Activated CD8-positive, alpha-beta memory T cell treated with anti-CD3 and anti-CD28 coated beads, Interleukin-2, amount 10 ng/mL, durations not matched to agents 7 days and 5 days (primary cell): ENCODE measurements around the gene AUH. TPM values are rescaled to one million over a fixed set of nuclear protein-coding genes. Genes with fewer than 3 reads are reported as not detected.
"Not testable (repeated sequence)": the region's sequence is repeated elsewhere in the genome, so short reads cannot be mapped to it uniquely, and the experiment has no call there.

Experiments used
- ATAC-seq: fragments of 150-1000 bp; cut with Tn5 transposase; one replicate; pipeline ENCODE4 v1.10.0; 2021; ENCODE audit warnings: moderate library complexity
- CTCF ChIA-PET: fragments of 350-600 bp; sonication (Branson Sonifier 250); formaldehyde crosslinking; loops from one replicate; lab custom pipeline; 2021; ENCODE audit warnings: antibody characterized with exemption; lab: Charles Lee
- DNase-seq: peaks from one replicate; pipeline ENCODE4 v3.0.0-alpha.2; 2020
- H3K27ac Mint-ChIP-seq: one replicate; pipeline ENCODE4 v1.8.0; 2021; ENCODE audit warnings: mild to moderate bottlenecking, mixed read lengths
- H3K27me3 Mint-ChIP-seq: one replicate; pipeline ENCODE4 v1.8.0; 2021; ENCODE audit warnings: mixed read lengths
- H3K36me3 Mint-ChIP-seq: one replicate; pipeline ENCODE4 v1.8.0; 2021; ENCODE audit warnings: mild to moderate bottlenecking, mixed read lengths
- H3K4me1 Mint-ChIP-seq: one replicate; pipeline ENCODE4 v1.8.0; 2021; ENCODE audit warnings: mixed read lengths
- H3K4me3 Mint-ChIP-seq: one replicate; pipeline ENCODE4 v1.8.0; 2021; ENCODE audit warnings: mild to moderate bottlenecking, moderate library complexity, mixed read lengths
- H3K9me3 Mint-ChIP-seq: one replicate; pipeline ENCODE4 v1.8.0; 2022; ENCODE audit warnings: low read depth, mixed read lengths
- total RNA-seq, 2 experiments: library from RNA; stranded (reverse); gene quantifications; one replicate each; pipeline ENCODE4 v1.2.3, GENCODE V29; 2021

AUH gene
- total RNA-seq, 2 experiments from 2014 or later, result 33.5 to 36.1 TPM

DNA sequence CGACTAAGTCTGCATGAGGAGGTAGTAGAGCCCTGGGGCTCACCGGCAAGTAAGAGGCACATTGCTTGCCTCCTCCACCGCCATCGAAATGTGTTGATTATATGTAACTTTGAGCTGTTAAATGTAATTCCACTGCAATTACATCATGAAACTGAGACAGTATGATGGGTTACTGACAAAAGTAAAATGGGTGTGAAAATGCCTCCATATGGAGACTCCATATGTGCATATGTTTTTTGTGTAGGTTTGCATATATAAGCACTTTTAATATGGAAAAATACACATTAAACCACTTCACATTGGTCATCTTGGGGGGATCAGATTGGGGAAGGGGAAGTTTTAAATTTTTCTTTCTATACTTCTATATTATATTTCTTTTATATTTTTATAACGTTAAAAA is 32.1 kb upstream of the AUH start:
- Mint-ChIP-seq H3K27ac (no peak overlapping the region), H3K36me3 (peaks cover 3% of the 10 kb centered on the region), H3K4me3 (no peak overlapping the region), H3K4me1 (peaks cover 26% of the 10 kb centered on the region), H3K27me3 (no peaks in the 10 kb centered on the region), H3K9me3 (no peaks in the 10 kb centered on the region)
- no peak for DNase-seq
- ATAC-seq, result no peak
- CTCF ChIA-PET, result interaction anchor here (0.6 kb wide), 1 partner anchor 8 kb away, joined by 4 read pairs; no protein-coding TSS in a partner anchor

DNA sequence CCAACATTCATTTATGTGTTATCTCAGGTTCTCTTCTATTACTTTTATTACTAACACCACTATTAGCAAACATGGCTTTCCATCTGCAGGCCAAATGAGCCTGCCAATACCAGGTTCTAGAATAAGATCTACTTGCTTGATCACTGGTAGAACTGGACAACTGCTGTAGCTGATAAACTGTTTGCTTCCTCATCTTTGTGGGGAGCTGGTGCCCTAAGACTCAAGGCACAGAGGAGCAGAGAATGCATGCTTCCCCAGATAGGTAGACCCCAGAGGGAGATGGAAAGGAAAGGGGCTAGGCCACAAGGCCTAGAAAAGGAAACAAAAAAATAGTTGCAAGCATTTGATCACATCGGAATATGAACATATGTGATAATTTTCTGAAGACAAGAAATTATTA is 30.7 kb upstream of the AUH start:
- CTCF ChIA-PET, result interaction anchor here (0.9 kb wide), 1 partner anchor 139 kb away, joined by 3 read pairs; no protein-coding TSS in a partner anchor
- peaks cover 26% of the 10 kb centered on the region for H3K4me1 Mint-ChIP-seq
- H3K36me3 Mint-ChIP-seq, result peaks cover 6% of the 10 kb centered on the region
- H3K4me3 Mint-ChIP-seq, result no peak overlapping the region
- no peaks in the 10 kb centered on the region for H3K27me3 Mint-ChIP-seq
- DNase-seq, result no peak
- ATAC-seq, result no peak
- no peak overlapping the region for H3K27ac Mint-ChIP-seq
- no peaks in the 10 kb centered on the region for H3K9me3 Mint-ChIP-seq

DNA sequence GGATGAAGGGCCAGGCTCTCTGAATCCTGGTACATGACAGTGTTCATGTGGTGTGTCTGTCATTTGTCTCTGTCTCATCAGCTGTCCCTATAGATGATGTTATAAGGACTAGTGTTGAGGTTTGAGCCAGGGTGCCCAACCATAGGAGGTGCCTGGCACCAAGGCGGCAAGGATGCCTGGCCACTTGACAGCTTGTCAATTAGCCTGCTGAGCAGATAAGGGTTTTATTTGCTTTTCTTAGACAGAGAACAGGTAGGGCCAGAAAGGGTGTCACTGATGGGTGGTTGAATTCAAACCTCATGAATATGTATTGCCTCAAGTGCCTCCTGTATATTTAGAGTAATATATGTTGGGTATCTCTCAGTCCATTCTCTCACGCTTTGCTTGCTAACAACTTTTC is 30.1 kb upstream of the AUH start:
- peaks cover 6% of the 10 kb centered on the region for H3K36me3 Mint-ChIP-seq
- no peak overlapping the region for H3K27ac Mint-ChIP-seq
- peaks cover 23% of the 10 kb centered on the region for H3K4me1 Mint-ChIP-seq
- H3K9me3 Mint-ChIP-seq, result no peaks in the 10 kb centered on the region
- no peaks in the 10 kb centered on the region for H3K27me3 Mint-ChIP-seq
- H3K4me3 Mint-ChIP-seq, result no peak overlapping the region
- CTCF ChIA-PET, result no interaction called here
- ATAC-seq (no peak), DNase-seq (no peak)

DNA sequence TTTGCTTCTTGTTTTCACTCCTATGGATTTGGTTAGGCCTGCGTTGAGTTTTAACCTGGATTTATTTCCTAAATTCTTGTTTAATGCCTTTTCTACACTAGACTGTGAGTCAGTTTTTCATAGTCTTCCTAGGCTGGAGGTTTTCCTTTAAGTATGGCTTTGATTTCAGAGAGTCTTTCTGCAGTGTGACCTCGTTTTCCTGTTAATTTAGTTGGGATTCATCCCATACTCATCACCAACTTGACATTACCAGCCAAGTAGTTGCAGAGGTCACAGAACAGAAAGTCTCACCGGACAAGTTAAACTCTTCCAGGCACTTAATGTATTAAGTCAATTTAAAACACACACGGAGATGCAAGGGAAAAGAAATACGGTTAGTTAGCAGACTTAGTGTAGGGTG is 29.7 kb upstream of the AUH start:
- no peak overlapping the region for H3K27ac Mint-ChIP-seq
- no peak for ATAC-seq
- CTCF ChIA-PET, result no interaction called here
- no peaks in the 10 kb centered on the region for H3K27me3 Mint-ChIP-seq
- no peak for DNase-seq
- peaks cover 8% of the 10 kb centered on the region for H3K36me3 Mint-ChIP-seq
- peaks cover 1% of the 10 kb centered on the region for H3K9me3 Mint-ChIP-seq
- H3K4me1 Mint-ChIP-seq, result peaks cover 21% of the 10 kb centered on the region
- H3K4me3 Mint-ChIP-seq, result no peak overlapping the region

DNA sequence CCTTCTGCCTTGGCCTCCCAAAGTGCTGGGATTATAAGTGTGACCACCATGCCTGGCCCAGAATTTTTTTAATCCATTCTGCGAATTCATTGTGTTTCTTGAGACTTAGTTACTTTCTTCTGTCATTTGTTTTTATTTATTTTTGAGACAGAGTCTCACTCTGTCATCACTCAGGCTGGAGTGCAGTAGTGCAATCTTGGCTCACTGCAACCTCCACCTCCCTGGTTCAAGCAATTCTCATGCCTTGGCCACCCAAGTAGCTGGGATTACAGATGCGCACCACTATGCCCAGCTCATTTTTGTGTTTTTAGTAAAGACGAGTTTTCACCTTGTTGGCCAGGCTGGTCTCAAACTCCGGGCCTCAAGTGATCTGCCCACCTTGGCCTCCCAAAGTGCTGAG is 28.0 kb upstream of the AUH start:
- H3K4me3 Mint-ChIP-seq, H3K27ac Mint-ChIP-seq, ATAC-seq, DNase-seq, H3K27me3 Mint-ChIP-seq, H3K9me3 Mint-ChIP-seq, H3K4me1 Mint-ChIP-seq: not testable (repeated sequence)
- CTCF ChIA-PET, result interaction anchor here (2.1 kb wide), 1 partner anchor 352 kb away, joined by 5 read pairs; no protein-coding TSS in a partner anchor
- peaks cover 11% of the 10 kb centered on the region for H3K36me3 Mint-ChIP-seq

DNA sequence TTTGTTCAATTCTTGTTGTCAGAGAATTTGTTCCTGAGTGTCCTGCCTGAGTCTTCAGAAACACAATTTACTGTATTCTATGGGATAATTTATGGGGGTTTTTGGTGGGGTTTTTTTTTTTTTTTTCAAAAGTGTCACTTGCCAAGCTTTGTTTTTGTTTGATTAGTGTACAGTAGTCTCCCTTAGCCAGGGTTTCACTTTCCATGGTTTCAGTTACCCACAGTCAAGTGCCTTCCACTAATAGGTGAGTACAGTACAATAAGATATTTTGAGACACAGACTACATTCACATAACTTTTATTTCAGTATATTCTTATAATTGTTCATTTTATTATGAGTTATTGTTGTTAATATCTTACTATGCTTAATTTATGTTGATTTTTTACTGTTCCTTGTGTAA is 25.0 kb upstream of the AUH start:
- CTCF ChIA-PET, result no interaction called here
- Mint-ChIP-seq H3K27ac (no peak overlapping the region), H3K36me3 (peaks cover 12% of the 10 kb centered on the region)

DNA sequence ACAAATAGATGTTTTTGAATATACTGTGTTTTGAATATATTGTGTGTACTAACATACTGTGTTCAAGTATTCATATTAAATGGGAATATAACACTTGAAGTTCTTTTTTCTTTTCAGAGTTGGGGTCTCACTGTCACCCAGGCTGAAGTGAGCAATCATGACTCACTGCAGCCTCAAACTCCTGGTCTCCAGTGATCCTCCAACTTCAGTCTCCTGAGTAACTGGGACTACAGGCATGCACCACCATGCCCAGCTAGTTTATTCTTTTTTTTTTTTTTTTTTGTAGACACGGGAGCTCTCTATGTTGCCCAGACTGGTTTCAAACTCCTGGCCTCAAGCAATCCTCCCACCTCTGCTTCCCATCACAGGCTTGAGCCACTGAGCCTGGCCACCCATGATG is 23.2 kb upstream of the AUH start:
- CTCF ChIA-PET, result interaction anchor here (0.7 kb wide), 1 partner anchor 105 kb away, joined by 3 read pairs; no protein-coding TSS in a partner anchor
- Mint-ChIP-seq H3K36me3 (peaks cover 13% of the 10 kb centered on the region), H3K27ac (no peak overlapping the region), H3K9me3 (peaks cover 7% of the 10 kb centered on the region), H3K4me3 (no peak overlapping the region), H3K27me3 (peaks cover 19% of the 10 kb centered on the region), H3K4me1 (peaks cover 2% of the 10 kb centered on the region)
- ATAC-seq (no peak), DNase-seq (no peak)

More for the DNA sequence above, 25.0 kb upstream of the AUH start:
- Mint-ChIP-seq H3K9me3 (peaks cover 5% of the 10 kb centered on the region), H3K27me3 (peaks cover 10% of the 10 kb centered on the region), H3K4me3 (no peak overlapping the region), H3K4me1 (peaks cover 2% of the 10 kb centered on the region)
- ATAC-seq (no peak), DNase-seq (no peak)

DNA sequence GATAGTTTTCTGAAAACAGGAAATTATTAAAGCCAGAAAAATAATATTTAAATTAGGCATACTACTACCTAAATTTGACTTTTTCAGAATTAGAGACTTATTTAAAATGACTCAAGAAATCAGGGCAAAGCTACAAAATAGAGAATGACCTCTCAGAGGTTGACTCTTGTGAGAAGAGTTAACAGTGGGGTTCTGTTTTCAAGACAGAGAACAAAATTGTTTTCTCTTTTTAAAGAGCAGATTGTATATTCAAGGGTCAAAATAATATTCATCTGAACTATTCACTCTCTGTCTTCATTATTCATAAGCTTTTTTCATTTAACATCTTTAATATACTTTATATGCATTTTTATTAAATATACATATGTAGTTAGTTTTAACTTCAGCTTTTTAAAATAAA is 21.9 kb upstream of the AUH start:
- Mint-ChIP-seq H3K9me3 (peaks cover 7% of the 10 kb centered on the region), H3K27me3 (peaks cover 22% of the 10 kb centered on the region), H3K27ac (no peak overlapping the region), H3K4me1 (peaks cover 4% of the 10 kb centered on the region), H3K36me3 (peaks cover 15% of the 10 kb centered on the region), H3K4me3 (no peak overlapping the region)
- no peak for DNase-seq
- CTCF ChIA-PET, result interaction anchor here (1.1 kb wide), 1 partner anchor 15 kb away, joined by 3 read pairs; no protein-coding TSS in a partner anchor
- no peak for ATAC-seq

DNA sequence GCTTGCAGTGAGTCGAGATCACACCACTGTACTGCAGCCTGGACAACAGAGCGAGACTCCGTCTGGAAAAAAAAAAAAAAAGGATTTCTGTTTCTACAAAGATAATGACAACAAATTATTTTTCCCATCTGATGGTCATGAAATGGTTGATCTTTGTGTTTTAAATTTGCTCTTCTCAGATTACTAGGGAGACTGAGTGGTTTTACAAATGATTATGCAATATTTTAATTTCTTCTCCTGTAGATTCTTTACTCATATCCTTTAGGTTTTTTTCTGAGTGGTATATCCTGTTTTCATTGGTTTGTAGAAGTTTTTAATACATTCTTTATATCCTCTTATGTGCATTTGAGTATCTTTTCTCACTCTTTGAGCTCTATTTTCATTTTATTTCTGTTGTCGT is 20.6 kb upstream of the AUH start:
- Mint-ChIP-seq H3K36me3 (peaks cover 17% of the 10 kb centered on the region), H3K27ac (no peak overlapping the region), H3K4me3 (no peak overlapping the region), H3K27me3 (peaks cover 22% of the 10 kb centered on the region), H3K9me3 (peaks cover 7% of the 10 kb centered on the region), H3K4me1 (peaks cover 9% of the 10 kb centered on the region)
- CTCF ChIA-PET, result no interaction called here
- no peak for DNase-seq
- no peak for ATAC-seq

DNA sequence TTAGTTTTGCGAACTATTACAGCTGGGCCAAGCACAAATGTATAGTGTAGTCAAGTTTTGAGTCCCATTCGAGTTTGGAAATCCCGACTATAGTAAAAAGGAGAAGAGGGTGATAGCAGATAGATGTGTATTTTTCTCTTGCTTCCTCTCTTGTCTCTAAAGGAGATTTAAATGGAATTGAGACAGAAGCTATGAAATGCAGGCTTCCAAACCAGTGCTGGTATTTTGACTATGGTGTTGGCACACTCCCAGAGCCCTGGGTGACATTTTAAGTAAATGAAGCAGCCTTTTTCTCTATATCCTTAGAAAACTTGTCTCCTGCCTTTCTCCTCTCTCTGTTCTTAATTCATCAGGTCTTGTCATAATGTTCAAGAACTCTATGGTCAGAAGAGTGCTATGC is 17.7 kb upstream of the AUH start:
- H3K4me1 Mint-ChIP-seq, result peaks cover 26% of the 10 kb centered on the region
- CTCF ChIA-PET, result no interaction called here

DNA sequence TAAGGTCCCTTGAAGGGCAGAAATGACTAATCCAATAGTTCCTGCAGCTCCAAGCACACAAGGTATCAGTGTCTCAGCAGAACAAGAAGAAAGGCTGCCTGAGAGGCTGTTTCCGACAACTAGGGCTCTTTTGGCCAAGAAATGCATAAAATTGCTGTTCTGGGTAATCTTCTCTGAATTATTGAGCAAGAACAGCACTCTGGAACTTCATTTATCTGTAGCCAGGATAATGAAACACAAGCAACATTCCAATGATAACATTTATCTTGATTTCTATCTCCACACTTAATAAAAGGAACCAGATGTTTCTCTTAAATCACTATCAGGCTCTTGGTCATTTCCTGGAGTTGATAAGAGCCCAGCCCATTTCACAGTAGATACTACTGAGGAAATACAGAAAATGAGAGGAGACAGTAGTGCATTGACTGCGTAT is 17.0 kb upstream of the AUH start:
- peaks cover 18% of the 10 kb centered on the region for H3K36me3 Mint-ChIP-seq
- H3K27ac Mint-ChIP-seq, result no peak overlapping the region
- H3K27me3 Mint-ChIP-seq, result peaks cover 22% of the 10 kb centered on the region
- H3K9me3 Mint-ChIP-seq, result peaks cover 3% of the 10 kb centered on the region
- CTCF ChIA-PET, result interaction anchor here (0.7 to 1.0 kb wide), 2 partner anchors 27 to 33 kb away, joined by 3 read pairs; no protein-coding TSS in a partner anchor
- DNase-seq (no peak), ATAC-seq (no peak)
- peaks cover 26% of the 10 kb centered on the region for H3K4me1 Mint-ChIP-seq
- no peak overlapping the region for H3K4me3 Mint-ChIP-seq

More for the DNA sequence above, 17.7 kb upstream of the AUH start:
- Mint-ChIP-seq H3K27me3 (peaks cover 22% of the 10 kb centered on the region), H3K9me3 (peaks cover 3% of the 10 kb centered on the region), H3K27ac (no peak overlapping the region), H3K36me3 (peaks cover 18% of the 10 kb centered on the region), H3K4me3 (no peak overlapping the region)
- ATAC-seq (no peak), DNase-seq (no peak)

DNA sequence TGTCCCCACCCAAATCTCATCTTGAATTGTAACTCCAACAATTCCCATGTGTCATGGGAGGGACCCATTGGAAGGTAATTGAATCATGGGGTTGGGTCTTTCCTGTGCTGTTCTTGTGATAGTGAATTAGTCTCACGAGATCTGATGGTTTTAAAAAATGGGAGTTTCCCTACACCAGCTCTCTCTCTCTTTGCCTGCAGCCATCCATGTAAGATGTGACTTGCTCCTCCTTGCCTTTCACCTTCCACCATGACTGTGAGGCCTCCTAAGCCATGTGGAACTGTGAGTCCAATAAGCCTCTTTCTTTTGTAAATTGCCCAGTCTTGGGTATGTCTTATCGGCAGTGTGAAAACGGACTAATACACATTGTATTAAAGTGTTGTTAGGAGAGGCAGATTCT is 16.3 kb upstream of the AUH start:
- not testable (repeated sequence) for H3K9me3 Mint-ChIP-seq
- CTCF ChIA-PET, result interaction anchor here (0.7 to 1.0 kb wide), 2 partner anchors 26 to 34 kb away, joined by 3 read pairs; no protein-coding TSS in a partner anchor
- peaks cover 26% of the 10 kb centered on the region for H3K4me1 Mint-ChIP-seq

DNA sequence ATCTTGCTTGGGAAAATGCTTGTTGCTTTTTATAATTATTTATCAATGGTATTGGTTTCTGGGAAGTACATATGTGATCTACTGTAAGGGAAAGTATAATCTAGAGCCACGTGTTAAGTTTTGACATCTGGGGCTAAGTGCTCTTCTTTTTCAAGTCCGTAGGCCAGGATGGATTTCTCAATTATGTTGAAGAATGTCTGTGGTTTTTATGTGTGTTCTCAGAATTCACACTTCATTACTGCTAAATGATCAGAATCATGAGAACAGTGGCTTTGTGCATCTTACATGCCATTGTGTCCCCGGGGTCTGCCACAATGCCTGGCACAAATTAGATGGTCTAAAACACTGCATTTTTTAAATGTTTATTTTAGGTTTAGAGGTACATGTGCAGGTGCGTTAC is 14.5 kb upstream of the AUH start:
- ATAC-seq (peak; percentile 45), DNase-seq (no peak)
- Mint-ChIP-seq H3K27me3 (peaks cover 9% of the 10 kb centered on the region), H3K4me1 (peaks cover 24% of the 10 kb centered on the region), H3K27ac (peak overlapping the region; percentile 2), H3K9me3 (peaks cover 3% of the 10 kb centered on the region), H3K4me3 (no peak overlapping the region), H3K36me3 (peaks cover 14% of the 10 kb centered on the region)
- CTCF ChIA-PET, result no interaction called here

More for the DNA sequence above, 16.3 kb upstream of the AUH start:
- not testable (repeated sequence) for ATAC-seq, DNase-seq, H3K27ac Mint-ChIP-seq, H3K4me3 Mint-ChIP-seq
- Mint-ChIP-seq H3K27me3 (peaks cover 21% of the 10 kb centered on the region), H3K36me3 (peaks cover 18% of the 10 kb centered on the region)

DNA sequence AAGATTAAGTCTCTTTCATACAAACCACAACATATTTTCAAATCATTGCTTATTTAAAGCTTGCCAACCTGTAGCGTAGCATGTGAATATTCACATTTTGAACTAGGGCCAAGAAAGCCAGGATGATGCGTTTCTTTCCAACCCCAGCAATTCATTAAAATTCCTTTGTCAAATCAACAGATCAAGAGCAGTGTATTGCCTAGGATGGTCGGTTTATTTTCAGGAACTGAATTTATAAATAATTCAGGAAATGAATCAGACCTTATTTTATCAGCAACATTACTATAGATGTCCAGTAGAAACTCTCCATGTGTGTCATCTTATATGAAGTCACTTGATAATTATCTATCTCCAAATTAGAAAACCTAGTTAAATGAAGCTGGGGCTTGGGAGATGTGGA is 13.2 kb upstream of the AUH start:
- peaks cover 2% of the 10 kb centered on the region for H3K9me3 Mint-ChIP-seq
- ATAC-seq, result no peak
- no peak for DNase-seq
- CTCF ChIA-PET, result no interaction called here
- H3K27me3 Mint-ChIP-seq, result peaks cover 3% of the 10 kb centered on the region
- H3K27ac Mint-ChIP-seq, result no peak overlapping the region
- H3K4me3 Mint-ChIP-seq, result no peak overlapping the region
- peaks cover 24% of the 10 kb centered on the region for H3K4me1 Mint-ChIP-seq
- peaks cover 13% of the 10 kb centered on the region for H3K36me3 Mint-ChIP-seq
